GM19193 (cell line): ENCODE measurements around the gene ANXA4.

Experiments
- POLR2A ChIP-seq: IDR thresholded peaks from 4 replicates; pipeline ENCODE4 v1.6.1; 2011; ENCODE audit not compliant: insufficient read depth, insufficient read length; ENCODE audit errors: extremely low read depth

ANXA4 gene

GRCh38 chr2:69717186-69717585 lies 24.7 kb upstream of the ANXA4 start:
- TF ChIP-seq POLR2A: no peak

GRCh38 chr2:69717861-69718273 lies 24.1 kb upstream of the ANXA4 start:
- TF ChIP-seq POLR2A: no peak

- TF ChIP-seq POLR2A: no peak
These were observed 23.5 kb upstream of the ANXA4 start for GRCh38 chr2:69718338-69718965.

- TF ChIP-seq POLR2A: no peak
These were observed 21.5 kb upstream of the ANXA4 start for GRCh38 chr2:69720404-69720803.

- no peak for TF ChIP-seq POLR2A
These were observed 20.9 kb upstream of the ANXA4 start for GRCh38 chr2:69721022-69721421.

GRCh38 chr2:69723791-69724190 lies 18.1 kb upstream of the ANXA4 start:
- no peak for TF ChIP-seq POLR2A

GRCh38 chr2:69724540-69725159 lies 17.3 kb upstream of the ANXA4 start:
- TF ChIP-seq POLR2A: no peak

GRCh38 chr2:69725706-69726360 lies 16.1 kb upstream of the ANXA4 start:
- no peak for TF ChIP-seq POLR2A

- no peak for TF ChIP-seq POLR2A
These were observed 12.7 kb upstream of the ANXA4 start for GRCh38 chr2:69729266-69729665.

GRCh38 chr2:69729781-69730180 lies 12.2 kb upstream of the ANXA4 start:
- TF ChIP-seq POLR2A: no peak

- no peak for TF ChIP-seq POLR2A
These were observed 10.6 kb upstream of the ANXA4 start for GRCh38 chr2:69731147-69731970.

- TF ChIP-seq POLR2A: no peak
These were observed 8.4 kb upstream of the ANXA4 start for GRCh38 chr2:69733342-69734034.

- no peak for TF ChIP-seq POLR2A
These were observed 7.8 kb upstream of the ANXA4 start for GRCh38 chr2:69734035-69734611.

- no peak for TF ChIP-seq POLR2A
These were observed 6.9 kb upstream of the ANXA4 start for GRCh38 chr2:69734854-69735544.
